ENCODE results near the gene GOLGA6A.
A peak's percentile ranks its signal among the peaks of the same experiment; 100 is the strongest.

- TF ChIP-seq CTCF (conservative IDR thresholded peaks at IDR 0.05 in 1 of 2, IDR thresholded peaks at IDR 0.05 in 1 of 2; ENCODE audit: extremely low read depth in 1 of 2, insufficient read depth in 1 of 2, low read depth in 1 of 2, low read length in 2 of 2) = peak; percentile 36 to 77
- no peak for TF ChIP-seq EZH2 (IDR thresholded peaks at IDR 0.05; ENCODE audit: borderline replicate concordance, low read length)
Measured at GRCh38 chr15:74053941-74054529, 28.3 kb downstream of the GOLGA6A start.
